Hippocampal formation (tissue), 2 donors: ENCODE results near the gene GJB3.

Experiments
- DNase-seq, 2 donors: peaks; one replicate each; lab custom pipeline; 2025; lab: John Stamatoyannopoulos, UW

The GJB3 gene

DNA sequence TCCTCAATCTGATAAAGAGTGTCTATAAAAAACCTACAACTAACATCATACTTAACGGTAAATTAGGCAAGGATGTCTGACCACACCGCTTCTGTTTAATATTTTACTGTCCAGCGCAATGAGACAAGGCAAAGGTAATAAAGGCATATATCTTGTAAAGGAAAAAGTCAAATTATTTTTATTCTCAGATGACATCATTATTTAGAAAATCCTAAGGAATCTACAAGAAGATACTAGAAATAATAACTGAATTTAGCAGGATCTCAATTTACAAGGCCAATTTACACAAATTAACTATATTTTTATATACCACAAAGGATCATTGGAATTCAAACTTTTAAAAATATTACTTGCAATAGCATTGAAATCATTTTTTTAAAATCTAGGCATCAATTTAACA lies 41.2 kb downstream of the GJB3 start:
- DNase-seq, result no peak

DNA sequence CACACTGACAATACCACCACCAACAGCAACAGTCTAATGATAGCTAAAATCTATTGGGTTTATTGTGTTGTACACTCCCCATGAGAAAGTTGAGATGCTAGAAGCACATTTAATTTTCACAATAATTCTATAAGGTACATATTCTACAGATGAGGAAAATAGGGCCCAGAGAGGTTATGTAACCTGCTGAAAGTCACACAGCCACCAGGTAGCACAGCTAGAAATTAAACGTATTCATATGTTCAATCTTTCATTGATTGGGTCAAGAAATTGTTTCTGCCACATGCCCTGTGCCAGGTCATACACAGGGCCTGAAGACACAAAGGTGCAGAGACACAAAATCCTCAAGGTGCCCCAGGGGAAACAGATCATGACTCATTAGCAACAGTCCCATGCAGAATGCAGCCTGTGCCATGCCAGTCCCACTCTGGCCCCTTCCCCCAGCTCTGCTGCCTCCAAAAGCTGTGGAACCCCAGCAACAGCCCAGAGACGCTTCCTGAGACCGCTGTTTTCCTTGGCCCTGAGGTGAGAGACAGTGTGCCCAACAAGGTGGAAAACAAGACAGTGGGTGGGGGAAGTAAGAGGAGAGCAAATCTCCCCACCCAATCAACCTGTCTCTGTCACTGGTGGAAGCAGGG lies 43.9 kb downstream of the GJB3 start:
- DNase-seq, result no peak

DNA sequence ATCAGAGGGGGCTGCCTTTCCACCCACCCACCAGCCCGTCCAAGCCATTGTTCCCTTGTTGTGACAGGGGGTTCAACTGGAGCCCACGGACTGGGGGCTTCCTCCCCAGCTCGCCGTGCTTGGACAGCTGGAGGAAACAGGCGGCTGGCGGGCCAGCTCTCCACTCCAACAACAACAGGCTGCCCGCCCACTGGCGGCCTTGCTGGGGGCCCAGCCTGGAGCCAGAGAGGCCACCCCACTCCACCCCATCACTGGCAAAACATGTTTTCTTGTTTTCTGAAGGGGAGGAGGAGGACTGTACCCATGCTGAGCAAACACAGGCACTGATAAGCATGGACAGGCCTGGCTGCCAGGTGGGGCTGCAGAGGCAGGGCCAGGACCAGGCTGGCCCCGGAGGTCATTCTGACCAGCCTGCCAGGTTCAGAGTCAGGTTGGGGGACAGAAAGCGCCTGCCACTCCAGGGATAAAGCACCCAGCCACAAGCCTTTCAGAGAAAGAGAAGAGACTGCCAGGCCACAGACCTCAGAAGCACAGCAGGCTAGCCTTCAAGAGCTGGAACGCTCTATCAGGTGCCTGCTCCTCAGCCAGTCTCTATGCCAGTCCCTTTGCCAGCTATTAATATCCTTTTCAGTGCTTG lies 44.6 kb downstream of the GJB3 start:
- DNase-seq, result no peak

DNA sequence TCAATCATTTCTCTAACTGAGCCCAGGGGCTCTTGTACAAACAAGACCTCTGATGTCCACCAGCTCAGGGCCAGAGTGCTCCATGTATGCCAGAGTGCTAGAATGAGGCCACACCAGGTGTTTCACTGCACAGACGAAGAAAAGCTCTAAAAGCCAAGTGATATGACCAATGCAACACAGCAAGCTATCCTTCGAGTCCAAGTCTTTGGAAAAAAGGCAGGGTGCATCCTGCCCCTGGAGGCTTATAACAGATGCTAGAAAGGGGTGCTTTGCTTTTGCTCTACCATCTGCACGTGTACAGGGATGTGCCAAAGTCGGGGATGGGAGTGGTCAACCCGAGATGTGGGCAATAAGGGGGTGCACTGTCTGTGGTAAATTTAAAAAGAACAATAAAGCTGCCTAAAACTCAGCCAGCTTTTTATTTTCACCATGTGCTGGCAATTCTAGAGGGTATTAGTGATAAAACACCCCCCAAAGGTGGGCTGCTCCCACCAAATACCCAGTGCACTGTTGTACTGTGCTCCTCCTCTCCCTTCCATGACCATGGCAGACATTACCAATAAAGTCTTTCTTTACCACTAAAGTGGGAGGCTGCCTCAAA lies 46.4 kb downstream of the GJB3 start:
- no peak for DNase-seq

DNA sequence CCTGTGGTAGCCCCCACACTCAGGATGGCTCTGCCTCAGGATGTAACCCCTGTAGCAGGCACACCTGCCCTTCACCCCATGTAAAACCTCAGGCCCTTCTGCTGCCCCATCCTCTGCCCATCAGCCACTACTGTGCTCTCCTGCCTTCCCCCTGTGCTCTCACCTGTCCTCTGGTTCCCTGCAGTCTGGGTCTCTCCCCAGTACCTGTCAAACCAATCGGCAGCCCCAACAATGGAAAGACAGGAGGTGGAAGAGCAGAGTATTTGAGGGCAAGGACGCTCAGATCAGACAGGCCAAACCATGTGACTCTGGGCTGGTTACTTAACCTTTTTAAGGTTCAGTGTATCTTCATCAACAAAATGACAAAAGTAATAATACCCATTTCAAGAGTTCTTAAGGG lies 47.6 kb downstream of the GJB3 start:
- DNase-seq, result no peak

DNA sequence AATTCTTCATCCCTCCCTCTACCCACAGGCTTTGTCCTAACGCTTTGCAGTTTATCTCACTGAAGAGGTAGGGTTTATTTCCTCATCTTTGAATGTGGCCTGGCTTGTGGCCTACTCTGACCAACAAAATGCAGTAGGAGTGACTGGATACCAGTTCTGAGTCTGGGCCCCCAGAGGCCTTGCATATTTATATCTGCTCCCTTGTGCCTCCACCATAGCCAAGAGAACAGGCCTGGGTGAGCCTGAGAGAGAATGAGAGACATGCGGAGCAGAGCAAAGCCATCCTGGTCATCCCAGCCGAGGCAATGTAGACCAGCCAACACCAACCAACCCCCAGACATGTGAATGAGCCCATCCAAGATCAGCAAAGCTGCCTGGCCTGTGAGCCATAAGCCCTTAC lies 48.2 kb downstream of the GJB3 start:
- no peak for DNase-seq

DNA sequence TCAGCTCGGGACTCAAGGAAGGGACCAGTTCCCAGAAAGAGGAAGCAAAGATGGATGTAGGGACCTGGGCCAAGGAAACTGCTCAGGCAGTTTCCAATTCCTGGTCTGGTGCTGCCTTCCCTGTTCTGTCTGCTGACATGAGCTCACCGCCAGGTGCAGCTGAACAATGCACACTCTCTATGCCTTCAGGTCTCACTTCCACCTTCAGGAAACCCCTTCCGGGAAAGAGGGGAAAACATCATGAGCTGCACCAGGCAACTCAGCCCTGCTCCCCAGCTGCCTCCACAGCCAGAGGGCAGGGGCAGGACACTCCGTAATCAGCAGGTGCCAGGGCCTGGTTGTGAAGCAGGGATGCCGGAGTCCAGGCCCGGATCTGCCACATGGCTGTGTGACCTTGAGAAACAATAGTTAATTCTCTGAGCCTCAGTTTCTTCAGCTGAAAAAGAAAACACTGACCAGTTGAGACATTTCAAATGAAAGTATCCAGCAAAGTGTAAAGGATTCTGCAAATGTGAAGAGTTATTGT lies 50.8 kb downstream of the GJB3 start:
- DNase-seq, result no peak

DNA sequence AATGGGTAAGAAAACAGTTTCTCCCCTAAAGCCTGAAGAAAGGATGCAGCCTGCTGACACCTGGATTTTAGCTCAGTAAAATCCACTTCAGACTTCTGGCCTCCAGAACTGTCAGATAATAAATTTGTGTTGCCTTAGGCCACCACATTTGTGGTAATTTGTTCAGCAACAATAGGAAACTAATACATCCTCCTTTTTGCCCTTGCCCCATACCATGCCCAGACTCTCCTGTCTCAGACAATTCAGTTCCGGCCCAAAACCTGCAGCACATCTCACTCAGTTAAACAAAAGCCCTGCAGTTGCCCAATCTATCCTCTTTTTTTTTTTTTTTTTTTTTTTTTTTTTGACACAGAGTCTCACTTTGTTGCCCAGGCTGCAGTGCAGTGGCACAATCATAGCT lies 52.7 kb downstream of the GJB3 start:
- no peak for DNase-seq
